NCI-H446 (cell line): Measurements from ENCODE around the gene TLK1.
A peak's percentile ranks its signal among the peaks of the same experiment; 100 is the strongest.
"Not testable (repeated sequence)": the region's sequence is repeated elsewhere in the genome, so short reads cannot be mapped to it uniquely, and the experiment has no call there.

ENCODE experiments used
- DNase-seq, 2 experiments: peaks; one replicate each; lab custom pipeline; 2025; lab: John Stamatoyannopoulos, UW

TLK1 gene

GRCh38 chr2:171169333-171169732 is 8.6 kb upstream of the TLK1 start:
- no peak for DNase-seq

GRCh38 chr2:171167352-171167997 is 6.8 kb upstream of the TLK1 start:
- DNase-seq = no peak

GRCh38 chr2:171166328-171166983 is 5.8 kb upstream of the TLK1 start:
- no peak for DNase-seq

- no peak for DNase-seq
These were observed 5.3 kb upstream of the TLK1 start for GRCh38 chr2:171165967-171166327.

- no peak for DNase-seq
These were observed 2.6 kb upstream of the TLK1 start for GRCh38 chr2:171163261-171163660.

GRCh38 chr2:171162522-171163197 is 2.0 kb upstream of the TLK1 start:
- DNase-seq = not testable (repeated sequence)

GRCh38 chr2:171160956-171161740 is 455 bp upstream of the TLK1 start:
- DNase-seq = peak; percentile 19 to 76

GRCh38 chr2:171159372-171160118 is 1.1 kb downstream of the TLK1 start:
- peak; percentile 23 to 57 for DNase-seq

- DNase-seq = peak in 1 of 2 experiments; percentile 29
These were observed 1.8 kb downstream of the TLK1 start for GRCh38 chr2:171158790-171159371.

GRCh38 chr2:171158036-171158789 is 2.5 kb downstream of the TLK1 start:
- no peak for DNase-seq

GRCh38 chr2:171157109-171157500 is 3.6 kb downstream of the TLK1 start:
- no peak for DNase-seq

GRCh38 chr2:171154348-171154747 is 6.3 kb downstream of the TLK1 start:
- DNase-seq = no peak

- no peak for DNase-seq
These were observed 9.9 kb downstream of the TLK1 start for GRCh38 chr2:171150694-171151285.

- DNase-seq = no peak
These were observed 10.6 kb downstream of the TLK1 start for GRCh38 chr2:171149986-171150693.

- DNase-seq = no peak
These were observed 11.3 kb downstream of the TLK1 start for GRCh38 chr2:171149171-171149938.

- no peak for DNase-seq
These were observed 13.6 kb downstream of the TLK1 start for GRCh38 chr2:171147081-171147480.

GRCh38 chr2:171146633-171147032 is 14.1 kb downstream of the TLK1 start:
- no peak for DNase-seq

- no peak for DNase-seq
These were observed 14.6 kb downstream of the TLK1 start for GRCh38 chr2:171146071-171146470.

- no peak for DNase-seq
These were observed 17.0 kb downstream of the TLK1 start for GRCh38 chr2:171143670-171144062.
